ENCODE measurements around the gene DGKI. TPM values are rescaled to one million over a fixed set of nuclear protein-coding genes. Genes with fewer than 3 reads are reported as not detected.
A peak's percentile ranks its signal among the peaks of the same experiment; 100 is the strongest.

DGKI gene
- total RNA-seq, 1 donor from 2014 or later = 2.2 TPM

- H3K4me3 Mint-ChIP-seq = no peak overlapping the region
- H3K36me3 Mint-ChIP-seq (ENCODE audit: low read depth) = peaks cover 59% of the 10 kb centered on the region
- no peak for TF ChIP-seq CTCF (conservative IDR thresholded peaks at IDR 0.05)
- DNase-seq (ENCODE audit: low read depth, low spot score) = no peak
- H3K27ac Mint-ChIP-seq (ENCODE audit: unreplicated experiment) = no peak overlapping the region
- H3K27me3 Mint-ChIP-seq (ENCODE audit: low read depth) = no peaks in the 10 kb centered on the region
- H3K9me3 Mint-ChIP-seq = peaks cover 2% of the 10 kb centered on the region
- H3K4me1 Mint-ChIP-seq = peaks cover 44% of the 10 kb centered on the region
These were observed 35.0 kb upstream of the DGKI start for GRCh38 chr7:137881607-137882260.

GRCh38 chr7:137880432-137880831 lies 33.7 kb upstream of the DGKI start:
- Mint-ChIP-seq H3K4me1 (peaks cover 35% of the 10 kb centered on the region), H3K27me3 (ENCODE audit: low read depth) (no peaks in the 10 kb centered on the region), H3K4me3 (no peak overlapping the region), H3K9me3 (peaks cover 2% of the 10 kb centered on the region), H3K27ac (ENCODE audit: unreplicated experiment) (no peak overlapping the region), H3K36me3 (ENCODE audit: low read depth) (peaks cover 63% of the 10 kb centered on the region)
- DNase-seq (ENCODE audit: low read depth, low spot score) = no peak
- TF ChIP-seq CTCF (conservative IDR thresholded peaks at IDR 0.05) = no peak

GRCh38 chr7:137879357-137880158 lies 32.8 kb upstream of the DGKI start:
- Mint-ChIP-seq H3K4me1 (peaks cover 35% of the 10 kb centered on the region), H3K27me3 (ENCODE audit: low read depth) (no peaks in the 10 kb centered on the region), H3K36me3 (ENCODE audit: low read depth) (peaks cover 58% of the 10 kb centered on the region), H3K4me3 (peak overlapping the region; percentile 7), H3K9me3 (peaks cover 2% of the 10 kb centered on the region), H3K27ac (ENCODE audit: unreplicated experiment) (peak overlapping the region; percentile 32)
- no peak for DNase-seq (ENCODE audit: low read depth, low spot score)
- TF ChIP-seq CTCF (conservative IDR thresholded peaks at IDR 0.05) = no peak

GRCh38 chr7:137878333-137878961 lies 31.7 kb upstream of the DGKI start:
- Mint-ChIP-seq H3K27me3 (ENCODE audit: low read depth) (no peaks in the 10 kb centered on the region), H3K4me1 (peaks cover 41% of the 10 kb centered on the region), H3K36me3 (ENCODE audit: low read depth) (peaks cover 57% of the 10 kb centered on the region), H3K9me3 (peaks cover 2% of the 10 kb centered on the region), H3K4me3 (peak overlapping the region; percentile 11), H3K27ac (ENCODE audit: unreplicated experiment) (no peak overlapping the region)
- no peak for DNase-seq (ENCODE audit: low read depth, low spot score)
- no peak for TF ChIP-seq CTCF (conservative IDR thresholded peaks at IDR 0.05)

- no peak for TF ChIP-seq CTCF (conservative IDR thresholded peaks at IDR 0.05)
- no peak overlapping the region for H3K27ac Mint-ChIP-seq (ENCODE audit: unreplicated experiment)
These were observed 30.4 kb upstream of the DGKI start for GRCh38 chr7:137877027-137877675.

More at GRCh38 chr7:137877027-137877675, 30.4 kb upstream of the DGKI start:
- Mint-ChIP-seq H3K4me3 (no peak overlapping the region), H3K9me3 (peaks cover 2% of the 10 kb centered on the region), H3K4me1 (peaks cover 41% of the 10 kb centered on the region), H3K27me3 (ENCODE audit: low read depth) (no peaks in the 10 kb centered on the region), H3K36me3 (ENCODE audit: low read depth) (peaks cover 54% of the 10 kb centered on the region)
- DNase-seq (ENCODE audit: low read depth, low spot score) = no peak

Data from neural crest cell (in vitro differentiated cells).